NT2/D1 (cell line): ENCODE results near the gene SHD.

Source experiments
- SUZ12 ChIP-seq: IDR thresholded peaks from 2 replicates; pipeline ENCODE4 v1.6.1; 2011; ENCODE audit not compliant: insufficient read length, insufficient read depth; ENCODE audit errors: extremely low read depth
- YY1 ChIP-seq: IDR thresholded peaks from 2 replicates; pipeline ENCODE4 v1.6.1; 2011; ENCODE audit not compliant: insufficient read length, insufficient read depth
- ZNF274 ChIP-seq: IDR thresholded peaks from 2 replicates; pipeline ENCODE4 v1.6.1; 2011; ENCODE audit warnings: mild to moderate bottlenecking, low read depth, low read length

- no peak for TF ChIP-seq SUZ12
- no peak for TF ChIP-seq ZNF274
- no peak for TF ChIP-seq YY1
Measured at GRCh38 chr19:4258181-4258580, 20.9 kb upstream of the SHD start.
